ENCODE measurements around the gene GRM4. TPM values are rescaled to one million over a fixed set of nuclear protein-coding genes. Genes with fewer than 3 reads are reported as not detected.

Gene GRM4
- polyA plus RNA-seq, 1 of the 3 experiments (the other 2 are of a cell fraction), result not detected

DNA sequence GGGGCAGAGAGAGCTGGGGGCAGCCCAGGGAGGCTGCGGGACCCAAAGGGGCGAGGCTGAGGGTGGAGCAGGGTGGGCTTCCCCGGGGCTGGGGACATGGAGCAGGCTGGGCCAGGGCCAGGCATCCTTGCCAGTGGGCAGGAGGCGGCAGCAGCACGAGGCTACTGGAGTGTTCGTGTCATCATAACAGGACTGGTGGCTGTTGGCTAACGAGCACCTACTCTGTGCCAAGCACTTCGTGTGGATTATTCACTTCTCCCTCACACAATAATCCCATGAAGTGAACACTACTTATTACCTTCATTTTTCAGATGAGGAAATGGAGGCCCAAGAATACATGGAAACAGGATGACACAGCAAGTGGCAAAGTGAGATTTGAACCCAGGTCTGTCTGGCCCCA, 41.7 kb downstream of the GRM4 start:
- 41% methylated on average over 6 of the region's 8 CpGs for WGBS (ENCODE audit: low lambda C conversion rate)
- no peaks in the 10 kb centered on the region for H3K36me3 ChIP-seq (replicated peaks in 1 of 2; ENCODE audit: control insufficient read depth in 1 of 2, insufficient read depth in 2 of 2, low read length in 1 of 2)
- no peaks in the 10 kb centered on the region for H3F3A ChIP-seq (replicated peaks; ENCODE audit: insufficient read depth)
- peaks cover 28% of the 10 kb centered on the region for H3K27me3 ChIP-seq (ENCODE audit: insufficient read depth)
- no peak for DNase-seq
- no peaks in the 10 kb centered on the region for H3K79me2 ChIP-seq (ENCODE audit: insufficient read depth)
- H3K9ac ChIP-seq, result no peak overlapping the region
- no peak overlapping the region for H3K27ac ChIP-seq (ENCODE audit: low read depth in 2 of 2, low read length in 1 of 2)
- no peak overlapping the region for H2AFZ ChIP-seq (ENCODE audit: low read depth)
- no peak for TF ChIP-seq EP300 (IDR thresholded peaks at IDR 0.05; ENCODE audit: borderline replicate concordance in 1 of 2, low read depth in 1 of 2, low read length in 1 of 2)
- no peak for TF ChIP-seq FOXM1 (IDR thresholded peaks at IDR 0.05; ENCODE audit: low read depth)
- TF ChIP-seq, protein P1, sequence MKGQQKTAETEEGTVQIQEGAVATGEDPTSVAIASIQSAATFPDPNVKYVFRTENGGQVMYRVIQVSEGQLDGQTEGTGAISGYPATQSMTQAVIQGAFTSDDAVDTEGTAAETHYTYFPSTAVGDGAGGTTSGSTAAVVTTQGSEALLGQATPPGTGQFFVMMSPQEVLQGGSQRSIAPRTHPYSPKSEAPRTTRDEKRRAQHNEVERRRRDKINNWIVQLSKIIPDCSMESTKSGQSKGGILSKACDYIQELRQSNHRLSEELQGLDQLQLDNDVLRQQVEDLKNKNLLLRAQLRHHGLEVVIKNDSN (IDR thresholded peaks at IDR 0.05; ENCODE audit: borderline replicate concordance, low read depth), result no peak
- no peak for TF ChIP-seq RCOR1 (IDR thresholded peaks at IDR 0.05; ENCODE audit: low read length)
- no peak for TF ChIP-seq TCF12 (IDR thresholded peaks at IDR 0.05)
- no peak for TF ChIP-seq GABPA (IDR thresholded peaks at IDR 0.05; ENCODE audit: low read depth)
- TF ChIP-seq RAD21 (IDR thresholded peaks at IDR 0.05; ENCODE audit: low read length), result no peak
- TF ChIP-seq TAF1 (IDR thresholded peaks at IDR 0.05; ENCODE audit: borderline replicate concordance, low read depth, low read length), result no peak
- TF ChIP-seq, protein P2, sequence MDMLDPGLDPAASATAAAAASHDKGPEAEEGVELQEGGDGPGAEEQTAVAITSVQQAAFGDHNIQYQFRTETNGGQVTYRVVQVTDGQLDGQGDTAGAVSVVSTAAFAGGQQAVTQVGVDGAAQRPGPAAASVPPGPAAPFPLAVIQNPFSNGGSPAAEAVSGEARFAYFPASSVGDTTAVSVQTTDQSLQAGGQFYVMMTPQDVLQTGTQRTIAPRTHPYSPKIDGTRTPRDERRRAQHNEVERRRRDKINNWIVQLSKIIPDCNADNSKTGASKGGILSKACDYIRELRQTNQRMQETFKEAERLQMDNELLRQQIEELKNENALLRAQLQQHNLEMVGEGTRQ (IDR thresholded peaks at IDR 0.05; ENCODE audit: borderline replicate concordance, low read depth, low read length), result no peak
- TF ChIP-seq, protein P3, sequence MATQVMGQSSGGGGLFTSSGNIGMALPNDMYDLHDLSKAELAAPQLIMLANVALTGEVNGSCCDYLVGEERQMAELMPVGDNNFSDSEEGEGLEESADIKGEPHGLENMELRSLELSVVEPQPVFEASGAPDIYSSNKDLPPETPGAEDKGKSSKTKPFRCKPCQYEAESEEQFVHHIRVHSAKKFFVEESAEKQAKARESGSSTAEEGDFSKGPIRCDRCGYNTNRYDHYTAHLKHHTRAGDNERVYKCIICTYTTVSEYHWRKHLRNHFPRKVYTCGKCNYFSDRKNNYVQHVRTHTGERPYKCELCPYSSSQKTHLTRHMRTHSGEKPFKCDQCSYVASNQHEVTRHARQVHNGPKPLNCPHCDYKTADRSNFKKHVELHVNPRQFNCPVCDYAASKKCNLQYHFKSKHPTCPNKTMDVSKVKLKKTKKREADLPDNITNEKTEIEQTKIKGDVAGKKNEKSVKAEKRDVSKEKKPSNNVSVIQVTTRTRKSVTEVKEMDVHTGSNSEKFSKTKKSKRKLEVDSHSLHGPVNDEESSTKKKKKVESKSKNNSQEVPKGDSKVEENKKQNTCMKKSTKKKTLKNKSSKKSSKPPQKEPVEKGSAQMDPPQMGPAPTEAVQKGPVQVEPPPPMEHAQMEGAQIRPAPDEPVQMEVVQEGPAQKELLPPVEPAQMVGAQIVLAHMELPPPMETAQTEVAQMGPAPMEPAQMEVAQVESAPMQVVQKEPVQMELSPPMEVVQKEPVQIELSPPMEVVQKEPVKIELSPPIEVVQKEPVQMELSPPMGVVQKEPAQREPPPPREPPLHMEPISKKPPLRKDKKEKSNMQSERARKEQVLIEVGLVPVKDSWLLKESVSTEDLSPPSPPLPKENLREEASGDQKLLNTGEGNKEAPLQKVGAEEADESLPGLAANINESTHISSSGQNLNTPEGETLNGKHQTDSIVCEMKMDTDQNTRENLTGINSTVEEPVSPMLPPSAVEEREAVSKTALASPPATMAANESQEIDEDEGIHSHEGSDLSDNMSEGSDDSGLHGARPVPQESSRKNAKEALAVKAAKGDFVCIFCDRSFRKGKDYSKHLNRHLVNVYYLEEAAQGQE (IDR thresholded peaks at IDR 0.05; ENCODE audit: low read depth, low read length), result no peak
- no peak for TF ChIP-seq JUND (IDR thresholded peaks at IDR 0.05)
- TF ChIP-seq MXI1 (IDR thresholded peaks at IDR 0.05; ENCODE audit: low read depth, low read length), result no peak
- TF ChIP-seq RXRA (IDR thresholded peaks at IDR 0.05; ENCODE audit: borderline replicate concordance, low read depth), result no peak
- TF ChIP-seq EZH2phosphoT487 (IDR thresholded peaks at IDR 0.05; ENCODE audit: borderline replicate concordance, low read depth), result no peak
- TF ChIP-seq NFIC (IDR thresholded peaks at IDR 0.05; ENCODE audit: borderline replicate concordance), result no peak
- no peak for TF ChIP-seq FOXJ3 (CRISPR knock-in tag; IDR thresholded peaks at IDR 0.05)
- TF ChIP-seq, protein P4, sequence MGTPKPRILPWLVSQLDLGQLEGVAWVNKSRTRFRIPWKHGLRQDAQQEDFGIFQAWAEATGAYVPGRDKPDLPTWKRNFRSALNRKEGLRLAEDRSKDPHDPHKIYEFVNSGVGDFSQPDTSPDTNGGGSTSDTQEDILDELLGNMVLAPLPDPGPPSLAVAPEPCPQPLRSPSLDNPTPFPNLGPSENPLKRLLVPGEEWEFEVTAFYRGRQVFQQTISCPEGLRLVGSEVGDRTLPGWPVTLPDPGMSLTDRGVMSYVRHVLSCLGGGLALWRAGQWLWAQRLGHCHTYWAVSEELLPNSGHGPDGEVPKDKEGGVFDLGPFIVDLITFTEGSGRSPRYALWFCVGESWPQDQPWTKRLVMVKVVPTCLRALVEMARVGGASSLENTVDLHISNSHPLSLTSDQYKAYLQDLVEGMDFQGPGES (IDR thresholded peaks at IDR 0.05; ENCODE audit: low read depth, low read length), result no peak
- TF ChIP-seq, protein P5, sequence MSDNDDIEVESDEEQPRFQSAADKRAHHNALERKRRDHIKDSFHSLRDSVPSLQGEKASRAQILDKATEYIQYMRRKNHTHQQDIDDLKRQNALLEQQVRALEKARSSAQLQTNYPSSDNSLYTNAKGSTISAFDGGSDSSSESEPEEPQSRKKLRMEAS (IDR thresholded peaks at IDR 0.05; ENCODE audit: low read depth), result no peak
- no peak for TF ChIP-seq GATA2 (CRISPR knock-in tag; IDR thresholded peaks at IDR 0.05)
- TF ChIP-seq, protein P6, sequence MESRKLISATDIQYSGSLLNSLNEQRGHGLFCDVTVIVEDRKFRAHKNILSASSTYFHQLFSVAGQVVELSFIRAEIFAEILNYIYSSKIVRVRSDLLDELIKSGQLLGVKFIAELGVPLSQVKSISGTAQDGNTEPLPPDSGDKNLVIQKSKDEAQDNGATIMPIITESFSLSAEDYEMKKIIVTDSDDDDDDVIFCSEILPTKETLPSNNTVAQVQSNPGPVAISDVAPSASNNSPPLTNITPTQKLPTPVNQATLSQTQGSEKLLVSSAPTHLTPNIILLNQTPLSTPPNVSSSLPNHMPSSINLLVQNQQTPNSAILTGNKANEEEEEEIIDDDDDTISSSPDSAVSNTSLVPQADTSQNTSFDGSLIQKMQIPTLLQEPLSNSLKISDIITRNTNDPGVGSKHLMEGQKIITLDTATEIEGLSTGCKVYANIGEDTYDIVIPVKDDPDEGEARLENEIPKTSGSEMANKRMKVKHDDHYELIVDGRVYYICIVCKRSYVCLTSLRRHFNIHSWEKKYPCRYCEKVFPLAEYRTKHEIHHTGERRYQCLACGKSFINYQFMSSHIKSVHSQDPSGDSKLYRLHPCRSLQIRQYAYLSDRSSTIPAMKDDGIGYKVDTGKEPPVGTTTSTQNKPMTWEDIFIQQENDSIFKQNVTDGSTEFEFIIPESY (IDR thresholded peaks at IDR 0.05; ENCODE audit: borderline replicate concordance, low read depth), result no peak
- H3K4me3 ChIP-seq (ENCODE audit: low read depth in 2 of 2, low read length in 1 of 2), result no peak overlapping the region
- ChIA-PET POLR2A (interaction anchor here (0.8 kb wide), 1 partner anchor 32 kb away, joined by 3 read pairs; no protein-coding TSS in a partner anchor), CTCF (interaction anchor here (1.2 kb wide), 1 partner anchor 342 kb away, joined by 3 read pairs; no protein-coding TSS in a partner anchor)
- no peaks in the 10 kb centered on the region for H3K9me2 ChIP-seq
- no peaks in the 10 kb centered on the region for H4K20me1 ChIP-seq (ENCODE audit: insufficient read depth)
- no peak overlapping the region for H3K4me2 ChIP-seq
- peaks cover 0 to 4% of the 10 kb centered on the region in 2 experiments; a peak in 1 of 4 replicates for H3K4me1 ChIP-seq (ENCODE audit: control insufficient read depth in 1 of 2, insufficient read depth in 2 of 2, low read depth in 1 of 2, low read length in 1 of 2)
- no peaks in the 10 kb centered on the region for H3K9me3 ChIP-seq

Measured in SK-N-SH (cell line).